ENCODE data around the gene TFAP2A. TPM values are rescaled to one million over a fixed set of nuclear protein-coding genes. Genes with fewer than 3 reads are reported as not detected.

The TFAP2A gene
- polyA plus RNA-seq, 3 donors: not detected

DNA sequence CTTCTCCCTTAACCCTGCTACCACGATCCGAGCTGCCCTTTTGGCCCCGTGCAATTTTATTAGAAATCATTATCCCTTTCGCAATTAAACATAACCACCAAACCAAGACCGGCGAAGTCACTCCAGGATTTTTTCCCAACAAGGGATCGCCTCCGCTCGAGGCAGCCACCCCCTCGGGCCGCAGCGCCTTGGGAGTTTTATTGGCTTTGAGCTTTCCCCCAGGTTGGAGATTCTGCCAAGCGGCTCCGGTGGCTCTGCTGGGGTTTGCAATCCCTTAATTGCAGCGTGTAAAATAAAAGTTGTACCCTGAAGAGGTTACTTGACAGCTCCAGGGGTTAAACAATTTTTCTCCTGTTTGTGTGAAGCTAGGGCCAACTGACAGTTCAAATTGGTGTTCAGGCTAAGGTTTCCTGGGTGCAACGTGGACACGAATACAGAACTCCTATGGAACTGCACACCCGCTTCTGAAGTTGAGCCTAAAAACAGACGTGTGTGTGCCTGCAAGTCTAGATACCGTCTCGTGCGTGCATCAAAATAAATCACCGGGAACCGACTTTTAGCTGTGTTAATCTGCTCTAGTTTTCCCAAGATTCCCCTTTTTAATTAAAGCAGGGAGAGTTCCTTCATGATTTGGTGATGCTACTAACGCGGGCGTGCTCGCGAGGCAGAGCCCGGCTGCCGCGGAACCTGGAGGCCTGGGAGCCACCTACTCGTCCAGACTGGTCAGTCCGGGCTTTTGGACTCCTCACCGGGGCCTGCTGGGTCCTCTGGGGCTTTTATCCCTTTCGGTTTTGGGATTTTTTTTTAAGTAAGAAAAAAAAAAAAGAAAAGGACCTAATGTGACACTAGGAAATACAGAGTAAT, 975 bp upstream of the TFAP2A start:
- Histone ChIP-seq H3K27me3 (ENCODE audit: control insufficient read depth in 2 of 2, insufficient read depth in 2 of 2, low read length in 2 of 2) (peaks cover 95 to 98% of the 10 kb centered on the region in 2 donors), H3K4me1 (ENCODE audit: control insufficient read depth in 1 of 2, insufficient read depth in 2 of 2, low read length in 2 of 2) (peaks cover 42 to 52% of the 10 kb centered on the region in 2 donors), H3K79me2 (ENCODE audit: insufficient read depth, low read length) (no peaks in the 10 kb centered on the region), H3K27ac (ENCODE audit: low read depth in 1 of 2, low read length in 2 of 2) (no peak overlapping the region), H2AFZ (ENCODE audit: insufficient read depth, low read depth, low read length, poor library complexity, severe bottlenecking) (no peak overlapping the region), H3K36me3 (replicated peaks in 1 of 2; ENCODE audit: control insufficient read depth in 1 of 2, insufficient read depth in 2 of 2, low read length in 2 of 2) (no peaks in the 10 kb centered on the region), H3K4me3 (replicated peaks in 1 of 3; ENCODE audit: low read depth in 2 of 3, low read length in 3 of 3) (no peak overlapping the region), H3K9ac (ENCODE audit: insufficient read depth, low read length, poor library complexity, severe bottlenecking) (no peak overlapping the region), H3K9me3 (replicated peaks in 1 of 2; ENCODE audit: control insufficient read depth in 1 of 2, insufficient read depth in 1 of 2, low read length in 2 of 2) (peaks cover 26 to 79% of the 10 kb centered on the region in 2 donors), H4K20me1 (ENCODE audit: insufficient read depth, low read length) (no peaks in the 10 kb centered on the region), H3K4me2 (replicated peaks; ENCODE audit: extremely low read depth, low read length, poor library complexity, severe bottlenecking) (no peak overlapping the region)
- peaks cover 91 to 100% (median 97%) of the 10 kb centered on the region in 3 donors for H3K27me3 Mint-ChIP-seq (ENCODE audit: low read depth in 3 of 3)
- H3K36me3 Mint-ChIP-seq: peaks cover 24 to 34% of the 10 kb centered on the region in 2 donors
- peak overlapping the region in 1 of 7 donors; percentile 9 for H3K27ac Mint-ChIP-seq
- peaks cover 6 to 80% (median 62%) of the 10 kb centered on the region in 7 donors for H3K9me3 Mint-ChIP-seq
- peaks cover 65% of the 10 kb centered on the region for H3K4me1 Mint-ChIP-seq
- WGBS (ENCODE audit: insufficient coverage): 5% methylated on average over 28 of the region's 36 CpGs
- TF ChIP-seq, protein P1, sequence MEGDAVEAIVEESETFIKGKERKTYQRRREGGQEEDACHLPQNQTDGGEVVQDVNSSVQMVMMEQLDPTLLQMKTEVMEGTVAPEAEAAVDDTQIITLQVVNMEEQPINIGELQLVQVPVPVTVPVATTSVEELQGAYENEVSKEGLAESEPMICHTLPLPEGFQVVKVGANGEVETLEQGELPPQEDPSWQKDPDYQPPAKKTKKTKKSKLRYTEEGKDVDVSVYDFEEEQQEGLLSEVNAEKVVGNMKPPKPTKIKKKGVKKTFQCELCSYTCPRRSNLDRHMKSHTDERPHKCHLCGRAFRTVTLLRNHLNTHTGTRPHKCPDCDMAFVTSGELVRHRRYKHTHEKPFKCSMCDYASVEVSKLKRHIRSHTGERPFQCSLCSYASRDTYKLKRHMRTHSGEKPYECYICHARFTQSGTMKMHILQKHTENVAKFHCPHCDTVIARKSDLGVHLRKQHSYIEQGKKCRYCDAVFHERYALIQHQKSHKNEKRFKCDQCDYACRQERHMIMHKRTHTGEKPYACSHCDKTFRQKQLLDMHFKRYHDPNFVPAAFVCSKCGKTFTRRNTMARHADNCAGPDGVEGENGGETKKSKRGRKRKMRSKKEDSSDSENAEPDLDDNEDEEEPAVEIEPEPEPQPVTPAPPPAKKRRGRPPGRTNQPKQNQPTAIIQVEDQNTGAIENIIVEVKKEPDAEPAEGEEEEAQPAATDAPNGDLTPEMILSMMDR (IDR thresholded peaks at IDR 0.05): no peak
- peak overlapping the region in 1 of 2 donors; percentile 98 for H3K4me3 Mint-ChIP-seq
- intact Hi-C loops (cut with micrococcal nuclease): no loop called here
- no peak for DNase-seq

DNA sequence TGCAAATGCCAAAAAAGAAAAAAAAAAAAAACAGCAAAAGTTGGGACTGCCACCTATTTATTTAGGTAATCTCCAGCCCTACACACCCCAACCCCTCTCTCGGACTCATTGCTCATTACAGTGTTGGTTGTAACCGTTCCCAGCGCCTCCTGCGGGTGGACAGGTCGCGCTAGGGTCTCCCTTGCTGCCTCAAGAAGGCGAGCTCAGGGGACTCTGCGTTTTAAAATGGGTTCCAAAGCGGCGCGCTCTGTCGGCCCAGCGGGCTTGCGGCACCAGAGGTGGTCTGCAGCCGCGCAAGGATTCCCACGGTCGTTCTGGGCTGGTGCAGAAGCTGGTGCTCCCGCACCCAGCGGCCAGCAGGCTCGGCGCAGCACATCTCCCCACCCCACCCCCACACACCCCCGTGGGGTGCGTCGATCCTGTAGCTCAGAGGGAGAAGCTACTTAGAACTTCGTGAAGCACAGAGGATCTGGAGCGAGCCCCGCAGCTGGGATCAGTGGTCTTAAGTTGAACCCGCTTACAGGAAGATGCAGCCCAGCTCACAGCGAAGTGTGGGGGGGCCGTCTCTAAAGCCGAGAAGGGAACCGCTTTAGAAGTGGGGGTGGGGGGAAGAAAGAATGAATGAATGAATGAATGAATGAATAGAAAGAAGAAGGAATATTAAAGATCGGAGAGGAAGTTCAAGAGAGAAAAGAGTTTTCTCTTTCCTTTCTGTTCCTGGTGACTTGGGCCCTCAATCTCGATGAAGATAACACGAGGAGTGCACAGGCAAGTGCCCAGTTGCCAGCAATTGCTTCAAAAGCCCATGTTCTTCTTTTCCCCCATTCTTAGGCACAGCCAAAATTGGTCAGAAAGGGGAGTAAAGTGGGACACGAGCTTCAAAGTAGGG, 780 bp downstream of the TFAP2A start:
- Histone ChIP-seq H3K4me1 (ENCODE audit: control insufficient read depth in 1 of 2, insufficient read depth in 2 of 2, low read length in 2 of 2) (peaks cover 42 to 52% of the 10 kb centered on the region in 2 donors), H3K36me3 (replicated peaks in 1 of 2; ENCODE audit: control insufficient read depth in 1 of 2, insufficient read depth in 2 of 2, low read length in 2 of 2) (no peaks in the 10 kb centered on the region), H3K4me2 (replicated peaks; ENCODE audit: extremely low read depth, low read length, poor library complexity, severe bottlenecking) (peak overlapping the region; percentile 26), H3K79me2 (ENCODE audit: insufficient read depth, low read length) (no peaks in the 10 kb centered on the region), H3K9me3 (replicated peaks in 1 of 2; ENCODE audit: control insufficient read depth in 1 of 2, insufficient read depth in 1 of 2, low read length in 2 of 2) (peaks cover 33 to 79% of the 10 kb centered on the region in 2 donors), H3K9ac (ENCODE audit: insufficient read depth, low read length, poor library complexity, severe bottlenecking) (no peak overlapping the region), H3K27ac (ENCODE audit: low read depth in 1 of 2, low read length in 2 of 2) (no peak overlapping the region), H3K27me3 (ENCODE audit: control insufficient read depth in 2 of 2, insufficient read depth in 2 of 2, low read length in 2 of 2) (peaks cover 96 to 98% of the 10 kb centered on the region in 2 donors), H2AFZ (ENCODE audit: insufficient read depth, low read depth, low read length, poor library complexity, severe bottlenecking) (no peak overlapping the region), H3K4me3 (replicated peaks in 1 of 3; ENCODE audit: low read depth in 2 of 3, low read length in 3 of 3) (no peak overlapping the region), H4K20me1 (ENCODE audit: insufficient read depth, low read length) (no peaks in the 10 kb centered on the region)
- H3K27me3 Mint-ChIP-seq (ENCODE audit: low read depth in 3 of 3): peaks cover 92 to 100% (median 97%) of the 10 kb centered on the region in 3 donors
- intact Hi-C loops (cut with micrococcal nuclease): no loop called here
- H3K4me3 Mint-ChIP-seq: peak overlapping the region; percentile 93 to 98
- peaks cover 11 to 87% (median 68%) of the 10 kb centered on the region in 7 donors for H3K9me3 Mint-ChIP-seq
- no peak for DNase-seq
- peaks cover 65% of the 10 kb centered on the region for H3K4me1 Mint-ChIP-seq
- 4% methylated on average over 30 of the region's 37 CpGs for WGBS (ENCODE audit: insufficient coverage)
- H3K27ac Mint-ChIP-seq: no peak overlapping the region
- H3K36me3 Mint-ChIP-seq: peaks cover 27 to 41% of the 10 kb centered on the region in 2 donors
- TF ChIP-seq, protein P1 (IDR thresholded peaks at IDR 0.05): no peak
